ENCODE measurements around the gene PRUNE1. TPM values are rescaled to one million over a fixed set of nuclear protein-coding genes. Genes with fewer than 3 reads are reported as not detected.

The PRUNE1 gene
- total RNA-seq, 4 donors from 2014 or later: 21.7 to 28.1 (median 25.1) TPM

- Histone ChIP-seq H3K4me1 (peaks cover 0 to 12% (median 6%) of the 10 kb centered on the region in 4 donors), H3K9me3 (no peaks in the 10 kb centered on the region), H3K36me3 (no peaks in the 10 kb centered on the region), H3K4me3 (no peak overlapping the region), H3K27ac (no peak overlapping the region), H3K27me3 (no peaks in the 10 kb centered on the region)
- DNase-seq: peak in 1 of 3 donors; percentile 11
- TF ChIP-seq CTCF (IDR thresholded peaks at IDR 0.05) (no peak), POLR2A (IDR thresholded peaks at IDR 0.05) (no peak)
Observed at GRCh38 chr1:151067185-151067584, 58.9 kb downstream of the PRUNE1 start.

GRCh38 chr1:151069103-151069486 lies 60.8 kb downstream of the PRUNE1 start:
- no peaks in the 10 kb centered on the region for H3K27me3 ChIP-seq
- TF ChIP-seq POLR2A (IDR thresholded peaks at IDR 0.05): no peak
- TF ChIP-seq CTCF (IDR thresholded peaks at IDR 0.05): no peak
- H3K27ac ChIP-seq: peak overlapping the region in 3 of 4 donors; percentile 94 to 97 (median 96)
- peaks cover 0 to 12% (median 6%) of the 10 kb centered on the region in 4 donors for H3K4me1 ChIP-seq
- no peaks in the 10 kb centered on the region for H3K36me3 ChIP-seq
- DNase-seq: no peak
- no peaks in the 10 kb centered on the region for H3K9me3 ChIP-seq
- no peak overlapping the region for H3K4me3 ChIP-seq

- H3K27me3 ChIP-seq: no peaks in the 10 kb centered on the region
- no peaks in the 10 kb centered on the region for H3K36me3 ChIP-seq
- H3K27ac ChIP-seq: peak within 1 kb of the TSS; percentile 94 to 97 (median 96)
- TF ChIP-seq POLR2A (IDR thresholded peaks at IDR 0.05) (peak; percentile 2 to 25), CTCF (IDR thresholded peaks at IDR 0.05) (peak; percentile 51 to 96 (median 76))
- H3K4me1 ChIP-seq: peaks cover 0 to 12% (median 6%) of the 10 kb centered on the region in 4 donors
- peak; percentile 88 to 95 (median 89) for DNase-seq
- H3K9me3 ChIP-seq: no peaks in the 10 kb centered on the region
- H3K4me3 ChIP-seq: peak within 1 kb of the TSS; percentile 70 to 88 (median 86)
Observed at GRCh38 chr1:151070474-151071276, 62.4 kb downstream of the PRUNE1 start, which contains the start of gene GABPB2. Gene GABPB2 (plus strand): TSS chr1:151070761. CDS start chr1:151088190, 17,429 bp downstream.

GRCh38 chr1:151072224-151072623 lies 64.0 kb downstream of the PRUNE1 start:
- TF ChIP-seq CTCF (IDR thresholded peaks at IDR 0.05) (no peak), POLR2A (IDR thresholded peaks at IDR 0.05) (no peak)
- H3K4me3 ChIP-seq: no peak overlapping the region
- peaks cover 0 to 12% (median 6%) of the 10 kb centered on the region in 4 donors for H3K4me1 ChIP-seq
- H3K27me3 ChIP-seq: no peaks in the 10 kb centered on the region
- no peaks in the 10 kb centered on the region for H3K9me3 ChIP-seq
- H3K36me3 ChIP-seq: no peaks in the 10 kb centered on the region
- peak in 1 of 3 donors; percentile 44 for DNase-seq
- H3K27ac ChIP-seq: peak overlapping the region in 1 of 4 donors; percentile 97

Small RNA genes lying within 50 kb of the gene (small RNA-seq; reads per million reads assigned to genes)
- gene RNU6-884P: 0 reads per million in 2 donors

Other genes starting within 250 kb of the PRUNE1 start
- 100 to 1,000 TPM in 3 of 4 donors, 10 to 100 TPM in 1; 97.4 to 146 (median 133) TPM for gene CTSS, start 242.7 kb upstream of the PRUNE1 start, total RNA-seq
- 10 to 100 TPM; 13.7 to 50.7 (median 22.4) TPM for gene CTSK, start 200.2 kb upstream of the PRUNE1 start, total RNA-seq
- gene ARNT, start 131.8 kb upstream of the PRUNE1 start, total RNA-seq: 10 to 100 TPM; 37.7 to 62.7 (median 48.2) TPM
- not detected for gene CTXND2, start 121.3 kb upstream of the PRUNE1 start, total RNA-seq
- gene SETDB1, start 82.1 kb upstream of the PRUNE1 start, total RNA-seq: 100 to 1,000 TPM in 1 of 4 donors, 10 to 100 TPM in 3; 28.2 to 106 (median 61.5) TPM
- gene CERS2, start 33.6 kb upstream of the PRUNE1 start, total RNA-seq: 100 to 1,000 TPM in 3 of 4 donors, 10 to 100 TPM in 1; 48.7 to 212 (median 156) TPM
- gene ANXA9, start 26.2 kb upstream of the PRUNE1 start, total RNA-seq: 1 to 10 TPM in 1 of 4 donors, under 1 TPM in 1, not detected in 2; 0.67 to 1.7 TPM
- gene MINDY1, start 1.5 kb upstream of the PRUNE1 start, total RNA-seq: 10 to 100 TPM; 37.1 to 76.4 (median 57.4) TPM
- gene BNIPL, start 28.1 kb downstream of the PRUNE1 start, total RNA-seq: 1 to 10 TPM in 2 of 4 donors, under 1 TPM in 1, not detected in 1; 0.70 to 8.4 (median 3.6) TPM
- 1 to 10 TPM in 3 of 4 donors, not detected in 1; 1.3 to 2.5 (median 1.4) TPM for gene C1orf56, start 39.3 kb downstream of the PRUNE1 start, total RNA-seq
- 10 to 100 TPM; 48.6 to 87.5 (median 58.6) TPM for gene CDC42SE1, start 51.2 kb downstream of the PRUNE1 start, total RNA-seq
- gene MLLT11, start 51.9 kb downstream of the PRUNE1 start, total RNA-seq: under 1 TPM in 2 of 4 donors, not detected in 2; 0.27 to 0.95 TPM
- gene GABPB2, start 62.3 kb downstream of the PRUNE1 start, total RNA-seq: 10 to 100 TPM in 3 of 4 donors, 1 to 10 TPM in 1; 7.9 to 32.2 (median 15.8) TPM
- 10 to 100 TPM in 3 of 4 donors, 1 to 10 TPM in 1; 2.5 to 24.6 (median 16.6) TPM for gene SEMA6C, start 138.2 kb downstream of the PRUNE1 start, total RNA-seq
- 1 to 10 TPM in 2 of 4 donors, not detected in 2; 4.0 to 6.6 TPM for gene TNFAIP8L2, start 148.2 kb downstream of the PRUNE1 start, total RNA-seq
- gene LYSMD1, start 157.5 kb downstream of the PRUNE1 start, total RNA-seq: 10 to 100 TPM in 2 of 4 donors, 1 to 10 TPM in 2; 6.0 to 11.7 (median 10.2) TPM
- 10 to 100 TPM; 16.1 to 48.9 (median 36.9) TPM for gene SCNM1, start 157.7 kb downstream of the PRUNE1 start, total RNA-seq
- gene TMOD4, start 167.5 kb downstream of the PRUNE1 start, total RNA-seq: 10 to 100 TPM in 1 of 4 donors, not detected in 3; 10.7 TPM
- 10 to 100 TPM; 21.5 to 26.9 (median 24.4) TPM for gene VPS72, start 181.7 kb downstream of the PRUNE1 start, total RNA-seq
- gene PIP5K1A, start 190.1 kb downstream of the PRUNE1 start, total RNA-seq: 100 to 1,000 TPM in 2 of 4 donors, 10 to 100 TPM in 2; 54.5 to 118 (median 97.6) TPM
- 100 to 1,000 TPM in 2 of 4 donors, 10 to 100 TPM in 2; 84.6 to 153 (median 103) TPM for gene PSMD4, start 246.3 kb downstream of the PRUNE1 start, total RNA-seq

All from Peyer's patch (tissue), 4 donors.